Measurements from ENCODE around the gene ILKAP.

The ILKAP gene

DNA sequence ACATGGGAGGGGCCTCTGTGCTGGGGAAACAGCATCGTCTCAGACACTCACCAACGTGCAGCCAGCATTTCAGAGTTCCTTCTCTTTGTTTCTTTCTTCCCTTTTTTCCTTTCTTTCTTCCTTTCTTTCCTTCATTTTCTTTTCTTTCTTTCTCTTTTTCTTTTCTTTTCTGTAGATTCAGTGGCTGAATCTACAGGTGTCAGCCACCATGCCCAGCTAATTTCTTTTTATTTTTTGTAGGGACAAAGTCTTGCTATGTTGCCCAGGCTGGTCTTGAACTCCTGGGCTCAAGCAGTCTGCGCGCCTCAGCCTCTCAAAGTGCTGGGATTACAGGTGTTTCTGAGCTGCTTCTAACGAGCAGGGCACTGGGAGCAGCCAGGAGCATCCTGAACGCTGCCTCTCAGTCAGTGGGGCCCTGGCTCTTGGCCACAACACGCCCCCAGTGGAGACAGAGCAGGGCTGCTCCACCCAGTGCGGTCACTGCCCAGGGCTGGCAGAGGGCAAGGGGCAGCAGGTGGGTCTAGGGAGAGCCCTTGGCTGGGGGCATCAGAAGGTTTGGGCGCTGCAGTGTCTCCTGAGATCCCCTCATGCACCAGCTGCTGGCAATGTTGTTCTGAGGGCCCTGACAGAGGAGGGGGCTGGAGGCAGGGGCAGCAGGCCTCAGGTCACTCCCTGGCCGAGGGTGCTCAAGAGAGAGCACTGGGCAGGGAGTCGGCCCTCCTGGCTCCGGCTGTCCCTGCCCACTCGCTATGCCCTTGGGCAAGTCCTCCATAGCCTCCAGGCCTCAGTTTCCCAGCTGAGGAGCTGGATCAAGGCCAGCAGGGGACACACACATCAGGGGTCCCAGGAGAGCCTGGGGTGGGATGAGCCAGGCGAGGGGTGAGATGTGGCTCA, 69.7 kb downstream of the ILKAP start:
- no peak for DNase-seq

DNA sequence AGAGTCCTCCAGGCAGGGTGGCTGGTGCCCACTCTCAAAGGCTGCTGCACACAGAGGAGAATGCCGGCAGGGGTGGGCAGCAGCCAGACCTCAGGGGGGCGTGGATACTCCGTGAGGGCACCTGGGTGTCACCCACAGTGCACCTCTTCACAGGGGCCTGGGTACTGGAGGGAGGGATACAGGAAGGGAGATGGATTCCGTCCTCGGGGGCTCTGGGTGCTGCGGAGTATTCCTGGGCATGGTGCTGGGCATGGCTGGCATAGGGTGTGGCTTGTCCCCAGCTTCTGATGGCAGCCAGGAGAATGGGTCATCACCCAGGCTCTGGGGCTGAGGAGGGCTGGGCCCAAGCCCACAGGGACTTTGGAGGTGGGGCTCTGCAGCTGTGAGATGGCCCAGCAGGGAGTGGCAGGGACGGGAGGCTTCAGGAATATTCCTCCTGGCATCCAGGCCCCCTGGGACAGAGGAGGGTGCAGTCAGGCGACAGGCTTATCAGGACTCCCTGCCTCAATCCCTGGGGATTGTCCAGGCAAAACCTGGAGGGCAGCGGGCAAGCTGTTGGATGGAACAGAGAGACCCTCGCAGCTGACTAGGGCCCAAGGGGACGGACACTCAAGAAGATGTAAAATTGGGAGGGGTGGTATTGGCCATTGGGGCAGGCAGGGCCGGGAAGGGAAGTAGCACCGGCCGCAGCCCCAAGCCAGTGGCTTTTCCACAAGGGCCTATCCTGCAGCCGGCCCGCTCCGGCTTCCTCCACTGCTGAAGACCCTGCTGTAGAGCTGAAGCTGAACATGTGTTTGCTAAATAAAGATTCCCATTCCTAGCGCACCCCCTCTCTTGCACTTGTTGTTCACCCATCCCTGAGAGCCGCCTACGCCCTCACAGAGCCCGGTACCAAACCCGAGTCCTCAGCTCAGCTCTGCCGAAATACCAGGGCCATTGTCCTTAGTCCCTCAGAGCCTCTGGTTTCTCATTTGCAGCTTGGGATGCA, 70.7 kb downstream of the ILKAP start:
- no peak for DNase-seq

GRCh38 chr2:238131761-238132462, 71.6 kb downstream of the ILKAP start:
- no peak for DNase-seq

- no peak for DNase-seq
Observed at GRCh38 chr2:238130696-238131628, 72.5 kb downstream of the ILKAP start.

- no peak for DNase-seq
Observed at GRCh38 chr2:238130111-238130695, 73.3 kb downstream of the ILKAP start.

- DNase-seq, result no peak
Observed at GRCh38 chr2:238129166-238130010, 74.1 kb downstream of the ILKAP start.

DNA sequence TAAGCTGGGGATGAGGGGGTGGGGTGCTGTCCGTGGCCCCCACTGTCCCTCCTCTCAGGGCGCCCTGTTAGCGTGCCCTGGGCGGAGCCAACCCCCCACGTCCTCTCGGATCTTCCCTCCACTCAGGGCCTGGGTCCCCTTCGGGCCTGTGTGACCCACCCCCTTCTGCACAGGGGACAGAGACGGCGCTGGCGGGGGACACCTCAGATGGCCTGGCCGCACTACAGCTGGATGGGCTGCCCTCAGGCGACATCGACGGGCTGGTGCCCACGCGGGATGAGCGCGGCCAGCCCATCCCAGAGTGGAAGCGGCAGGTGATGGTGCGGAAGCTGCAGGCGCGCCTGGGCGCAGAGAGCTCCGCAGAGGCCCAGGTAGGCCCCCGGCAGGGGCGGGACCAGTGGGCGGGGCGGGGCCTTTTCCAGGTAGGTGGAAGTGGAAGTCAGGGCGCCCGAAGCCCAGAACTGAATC, 74.9 kb downstream of the ILKAP start:
- DNase-seq, result no peak

DNA sequence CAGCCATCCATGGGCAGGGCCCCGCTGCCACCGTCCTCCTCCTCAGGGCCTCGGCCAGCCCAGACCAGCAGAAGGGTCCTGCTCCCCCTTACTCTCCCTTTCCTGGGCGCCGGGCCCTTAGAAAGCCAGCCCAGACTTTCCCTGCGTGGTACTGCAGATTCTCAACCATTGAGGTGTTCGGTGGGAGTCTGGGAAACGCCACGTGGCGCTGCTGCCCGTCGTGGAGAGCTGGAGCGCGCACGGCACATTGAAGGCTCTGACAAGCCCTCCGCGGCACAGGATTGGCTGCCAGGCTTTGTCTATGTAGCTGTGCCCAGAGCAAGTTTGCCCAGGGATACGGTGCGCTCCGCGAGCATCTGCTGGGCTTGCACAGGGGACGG, 75.4 kb downstream of the ILKAP start:
- no peak for DNase-seq

DNA sequence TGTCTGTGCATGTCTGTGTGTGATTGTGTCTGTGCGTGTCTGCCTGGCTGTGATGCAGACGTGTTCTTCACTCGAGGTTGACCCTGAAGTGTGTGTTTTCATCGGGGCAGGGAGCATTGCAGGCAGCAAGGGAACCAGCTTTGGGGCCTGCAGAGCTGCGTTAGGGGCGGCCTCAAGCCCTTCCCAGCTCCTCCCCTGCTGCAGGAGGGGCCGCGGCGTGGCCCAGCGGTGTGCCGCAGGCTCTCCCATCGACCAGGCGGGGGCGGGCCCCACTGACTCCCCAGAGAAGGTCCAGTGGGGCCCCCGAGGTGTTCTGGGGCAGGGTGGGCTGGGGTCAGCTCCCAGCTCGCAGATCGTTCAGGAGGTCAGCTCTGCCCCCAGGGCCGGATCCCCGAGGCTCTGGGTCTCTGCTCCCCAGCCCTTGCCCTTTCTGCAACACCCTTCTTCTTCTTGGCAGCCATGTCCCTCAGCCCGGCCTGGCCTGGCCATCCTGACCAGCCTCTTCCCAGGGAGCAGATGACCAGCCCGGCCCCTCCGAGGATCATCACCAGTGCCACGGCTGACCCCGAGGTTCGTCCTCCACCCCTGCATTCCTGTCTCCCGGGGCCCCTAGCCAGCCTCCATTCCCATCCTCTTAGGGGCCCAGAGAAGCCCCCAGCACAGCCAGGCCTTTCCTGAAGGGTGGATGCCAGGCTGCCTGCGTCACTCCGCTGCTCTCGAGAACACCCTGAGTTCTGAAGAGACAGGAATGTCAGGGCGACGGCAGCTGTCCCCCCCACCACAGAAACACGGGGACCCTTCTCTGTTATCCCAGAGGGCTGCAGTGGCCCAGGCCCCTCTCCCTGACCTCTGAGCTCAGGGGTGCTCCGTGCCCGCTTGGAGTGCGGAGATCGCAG, 76.1 kb downstream of the ILKAP start:
- no peak for DNase-seq

- no peak for DNase-seq
Observed at GRCh38 chr2:238126775-238127164, 76.7 kb downstream of the ILKAP start.

GRCh38 chr2:238126338-238126737, 77.2 kb downstream of the ILKAP start:
- no peak for DNase-seq

DNA sequence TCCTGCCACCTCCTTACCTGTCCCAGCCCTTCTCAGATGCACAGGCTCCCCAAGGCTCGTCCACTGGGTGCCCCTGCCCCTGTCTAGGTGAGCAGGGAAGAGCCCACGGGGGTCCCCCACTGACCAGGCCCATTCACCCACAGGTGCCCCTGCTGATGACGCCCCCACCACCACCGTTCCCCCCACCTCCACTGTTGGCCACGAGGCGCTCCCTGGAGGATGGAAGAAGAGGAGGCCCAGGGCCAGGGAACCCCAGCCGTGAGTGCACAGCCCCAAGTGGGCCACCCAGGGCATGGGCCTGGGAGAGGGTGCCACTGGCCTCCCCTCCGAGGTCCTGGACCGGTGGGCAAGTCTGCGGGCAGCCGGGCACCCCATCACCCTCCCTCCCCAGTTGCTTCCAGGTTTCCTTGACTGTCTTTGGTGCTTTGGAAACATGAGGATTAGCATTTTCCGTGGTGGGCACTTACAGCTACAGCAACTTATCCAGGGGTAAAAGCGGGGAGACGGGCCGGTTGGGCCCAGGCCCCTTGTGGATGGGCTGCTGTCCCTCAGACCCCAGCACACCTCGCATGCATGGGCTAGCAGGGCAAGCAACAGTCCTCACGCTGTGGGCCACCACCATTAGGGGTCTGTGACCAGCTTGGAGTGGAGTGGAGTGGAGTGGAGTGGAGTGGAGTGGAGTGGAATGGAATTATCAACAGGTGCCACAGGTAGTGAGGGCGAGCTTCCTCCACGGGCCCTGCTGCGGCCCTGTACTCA, 78.2 kb downstream of the ILKAP start:
- DNase-seq, result no peak

- no peak for DNase-seq
Observed at GRCh38 chr2:238124488-238125126, 78.9 kb downstream of the ILKAP start.

DNA sequence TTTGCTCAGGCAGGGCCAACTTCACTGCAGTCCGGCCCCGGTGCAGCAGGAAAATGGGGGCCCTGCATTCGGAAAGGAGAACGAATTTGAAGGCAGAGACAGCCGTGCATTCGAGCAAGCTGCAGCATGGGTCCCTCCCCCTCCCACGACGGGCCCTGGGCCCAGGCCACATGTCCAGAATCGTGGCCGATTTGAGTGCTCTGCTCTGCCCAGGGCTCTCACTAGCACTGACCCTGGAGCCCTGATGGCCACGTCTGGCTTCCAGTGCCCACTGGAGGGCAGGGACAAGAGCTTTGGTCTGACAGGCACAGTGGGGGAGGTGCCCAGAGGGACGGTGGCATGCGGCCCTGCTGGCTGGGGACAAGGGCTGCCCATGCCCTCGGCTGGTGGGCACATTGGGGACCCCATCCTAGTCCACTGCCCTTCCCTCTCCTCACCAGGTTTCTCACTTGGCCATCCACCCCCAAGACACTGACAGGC, 79.5 kb downstream of the ILKAP start:
- DNase-seq, result no peak

DNA sequence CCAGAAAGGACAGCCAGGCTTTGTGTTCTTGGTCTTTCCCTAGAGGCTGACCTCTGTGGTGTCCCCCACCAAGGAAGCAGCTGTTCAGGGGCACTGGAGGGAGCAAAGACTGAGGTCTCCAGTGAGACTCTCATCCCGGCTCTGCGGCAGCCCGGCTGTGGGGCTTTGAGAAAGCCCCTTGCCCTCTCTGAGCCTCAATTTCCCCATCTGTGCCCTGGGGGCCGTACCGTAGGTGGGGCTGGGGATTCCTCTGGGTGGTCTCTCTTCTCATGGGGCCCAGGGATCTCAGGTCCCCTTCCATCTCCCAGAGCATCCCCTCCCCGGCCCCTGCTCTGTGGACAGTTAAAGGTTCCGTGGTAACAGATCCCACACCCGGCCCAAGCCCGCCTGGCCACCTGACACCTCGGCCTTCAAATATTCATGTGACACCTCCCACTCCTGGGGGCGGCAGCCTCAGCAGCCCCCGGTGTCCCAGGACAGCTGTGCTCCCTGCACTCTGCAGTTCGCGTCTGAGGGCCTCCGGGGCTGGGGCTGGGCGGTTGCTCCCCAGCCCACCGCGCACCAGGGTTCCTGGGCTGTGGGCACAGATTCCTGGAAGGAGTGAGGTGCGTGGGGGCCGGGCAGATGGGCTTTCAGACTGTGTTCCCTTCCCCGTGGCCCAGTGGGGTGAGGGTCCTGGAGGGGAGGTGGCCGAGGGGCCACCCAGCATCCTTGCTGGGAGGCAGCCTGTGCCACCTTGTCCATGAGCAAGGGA, 80.1 kb downstream of the ILKAP start:
- DNase-seq, result no peak

- no peak for DNase-seq
Observed at GRCh38 chr2:238122287-238123217, 80.9 kb downstream of the ILKAP start.

All from CD4-positive, alpha-beta T cell treated with Interleukin-4 for 1 hour (primary cell).